HG02678 (cell line): ENCODE measurements around the gene FRY.

Experiments
- ATAC-seq: cut with Tn5 transposase; IDR thresholded peaks from one replicate; pipeline ENCODE4 v1.9.1; 2021; ENCODE audit warnings: mild to moderate bottlenecking, moderate library complexity; ENCODE audit not compliant: unreplicated experiment

Gene FRY

DNA sequence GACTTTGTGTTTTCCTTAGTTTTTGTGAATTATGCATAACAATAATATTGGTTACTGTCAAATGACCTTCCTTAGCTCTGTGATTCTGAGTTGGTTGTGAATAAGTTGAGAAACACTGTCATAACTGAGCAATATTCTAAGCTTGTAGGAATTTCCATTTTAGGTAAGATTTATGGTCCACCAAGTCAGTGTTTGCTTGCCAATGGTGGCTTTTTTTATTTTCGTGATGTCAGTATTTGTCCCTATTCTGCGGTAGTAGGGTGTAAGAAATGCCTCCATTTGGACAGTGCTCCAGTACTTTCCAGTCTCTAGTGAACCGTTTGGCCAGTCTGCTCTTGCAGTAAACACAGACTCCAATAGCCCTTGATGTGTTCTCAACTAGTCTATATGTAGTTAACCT lies 94.7 kb downstream of the FRY start:
- ATAC-seq = no peak

DNA sequence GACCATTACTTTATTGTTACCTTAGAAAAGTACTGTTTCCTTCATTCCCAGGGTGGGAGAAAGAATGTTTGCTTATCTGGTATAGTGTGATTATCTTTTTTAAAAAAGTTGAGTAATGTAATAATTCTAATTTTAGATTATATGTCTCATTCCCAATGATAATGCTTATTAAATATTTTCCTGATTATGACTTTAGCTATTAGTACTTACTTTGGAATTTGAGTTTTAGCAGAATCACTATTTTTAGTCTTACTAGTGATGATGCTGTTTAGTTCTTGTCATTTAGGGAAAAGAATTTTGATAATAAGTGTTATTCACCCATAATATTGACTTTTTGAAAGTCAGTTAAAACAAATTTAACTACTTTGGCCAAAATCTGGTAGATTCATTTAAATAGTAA lies 95.2 kb downstream of the FRY start:
- no peak for ATAC-seq

DNA sequence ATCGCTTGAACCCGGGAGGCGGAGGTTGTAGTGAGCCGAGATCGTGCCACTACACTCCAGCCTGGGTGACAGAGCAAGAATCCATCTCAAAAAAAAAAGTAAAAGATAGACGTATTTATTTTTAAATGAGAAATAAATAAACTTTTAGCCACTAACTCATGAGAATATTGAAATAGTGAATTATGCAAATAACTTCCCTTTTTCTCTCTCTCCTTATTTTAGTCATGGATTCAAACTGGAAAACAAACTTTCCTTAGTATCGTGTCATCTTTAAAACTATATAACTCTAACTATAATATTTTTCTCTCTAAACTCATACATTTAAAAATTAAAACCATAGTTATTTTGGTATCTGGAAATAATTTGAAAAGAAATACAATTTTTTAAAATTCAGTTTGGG lies 96.1 kb downstream of the FRY start:
- ATAC-seq = no peak

DNA sequence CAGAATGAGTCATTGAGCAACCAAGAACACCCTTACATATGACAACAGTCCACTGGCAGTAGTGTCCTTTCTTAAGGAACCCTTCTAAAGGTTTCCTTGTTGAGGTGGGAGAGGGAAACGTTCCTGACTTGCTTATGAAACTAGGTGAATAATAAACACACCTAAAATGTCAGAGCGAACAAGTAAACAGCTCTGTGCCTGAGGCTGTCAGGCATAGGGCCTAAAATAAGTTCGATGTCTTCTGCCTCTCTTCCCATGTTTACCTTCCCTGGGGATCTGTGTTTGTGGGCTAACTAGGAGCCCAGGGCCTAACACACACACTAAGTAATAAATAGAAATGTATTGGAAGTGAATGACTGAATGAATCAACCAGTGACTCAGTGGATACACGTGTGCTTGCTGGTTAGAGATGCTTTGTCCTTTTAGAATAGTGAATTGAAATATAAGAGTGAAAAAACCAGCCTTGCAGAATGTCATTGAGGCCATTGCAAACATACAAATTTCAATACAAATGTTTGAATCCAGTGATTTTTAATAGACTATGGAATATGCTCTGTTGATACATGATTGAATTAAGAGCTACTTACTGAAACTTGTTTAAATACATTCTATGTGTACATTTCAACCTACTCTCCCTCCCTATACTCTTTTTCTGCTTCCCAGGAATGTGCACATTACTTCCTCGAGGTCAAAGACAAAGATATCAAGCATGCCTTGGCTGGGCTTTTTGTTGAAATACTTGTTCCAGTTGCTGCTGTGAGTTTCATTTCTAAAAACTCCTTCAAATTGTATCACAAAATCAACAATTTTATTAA lies 102.9 kb downstream of the FRY start:
- no peak for ATAC-seq

DNA sequence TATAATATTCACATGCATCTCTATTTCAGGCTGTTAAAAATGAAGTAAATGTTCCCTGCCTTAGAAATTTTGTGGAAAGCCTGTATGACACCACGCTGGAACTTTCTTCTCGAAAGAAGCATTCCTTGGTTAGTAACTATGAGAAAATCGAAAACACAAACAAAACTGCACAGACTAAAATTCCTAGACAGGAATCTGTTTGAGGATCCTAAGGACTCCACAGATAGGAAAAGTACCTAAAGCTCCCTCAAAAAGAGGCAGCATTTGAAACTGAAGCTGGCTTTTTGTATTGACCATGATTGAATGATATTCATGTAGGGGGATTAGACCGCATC lies 103.4 kb downstream of the FRY start:
- no peak for ATAC-seq

DNA sequence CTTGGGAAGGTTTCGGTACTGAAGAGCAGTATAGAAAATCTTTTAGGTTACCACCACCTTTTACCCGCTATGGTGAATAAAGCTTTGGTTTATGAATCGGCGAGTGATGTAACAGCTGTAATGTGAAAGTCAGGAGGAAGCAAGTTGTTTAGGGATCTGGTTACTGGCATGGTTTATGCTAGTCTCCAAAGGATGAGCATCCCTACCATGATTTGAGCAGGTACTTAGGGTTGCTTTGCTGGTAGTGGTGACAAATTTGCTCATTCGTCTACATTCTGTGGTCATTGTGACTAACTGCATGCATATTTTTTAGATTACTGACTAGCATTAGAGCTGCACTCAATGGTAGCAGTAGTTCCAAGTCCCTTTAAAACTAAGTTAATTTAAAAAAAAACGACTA lies 104.1 kb downstream of the FRY start:
- ATAC-seq = no peak

DNA sequence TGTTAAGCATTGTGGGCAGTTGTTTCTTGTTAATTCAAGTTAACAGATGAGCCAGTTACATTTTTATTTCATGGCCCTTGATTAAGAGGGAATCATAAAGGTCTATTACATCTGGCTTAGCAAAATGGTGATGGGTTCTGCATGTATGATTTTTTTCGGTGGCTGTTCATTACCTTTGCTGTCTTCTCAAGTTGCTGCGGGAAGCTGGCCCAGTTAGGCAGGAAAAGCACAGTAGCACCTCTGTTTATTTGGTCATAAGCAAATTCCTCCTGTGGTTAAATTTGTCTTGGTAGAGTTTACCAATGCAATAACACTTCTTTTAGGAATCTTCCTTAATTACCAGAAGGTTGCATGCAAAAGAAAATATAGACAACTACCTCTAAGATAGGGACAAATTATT lies 104.5 kb downstream of the FRY start:
- no peak for ATAC-seq

DNA sequence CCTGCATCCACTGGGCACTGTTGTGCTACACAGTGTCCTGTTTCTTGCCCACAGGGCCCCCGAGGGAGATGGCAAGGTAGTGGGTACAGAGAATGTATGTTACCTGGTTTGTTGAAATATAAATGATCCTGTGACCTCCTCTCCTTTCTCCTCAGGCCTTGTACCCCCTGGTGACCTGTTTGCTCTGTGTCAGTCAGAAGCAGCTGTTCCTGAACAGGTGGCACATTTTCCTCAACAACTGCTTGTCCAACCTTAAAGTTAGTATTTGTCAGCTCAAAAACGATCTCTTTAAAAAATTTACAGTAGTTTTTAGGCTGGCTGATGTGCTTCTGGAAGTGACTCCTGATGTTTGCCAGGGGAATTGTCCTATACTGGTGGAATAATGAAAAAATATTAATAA lies 105.1 kb downstream of the FRY start:
- no peak for ATAC-seq

DNA sequence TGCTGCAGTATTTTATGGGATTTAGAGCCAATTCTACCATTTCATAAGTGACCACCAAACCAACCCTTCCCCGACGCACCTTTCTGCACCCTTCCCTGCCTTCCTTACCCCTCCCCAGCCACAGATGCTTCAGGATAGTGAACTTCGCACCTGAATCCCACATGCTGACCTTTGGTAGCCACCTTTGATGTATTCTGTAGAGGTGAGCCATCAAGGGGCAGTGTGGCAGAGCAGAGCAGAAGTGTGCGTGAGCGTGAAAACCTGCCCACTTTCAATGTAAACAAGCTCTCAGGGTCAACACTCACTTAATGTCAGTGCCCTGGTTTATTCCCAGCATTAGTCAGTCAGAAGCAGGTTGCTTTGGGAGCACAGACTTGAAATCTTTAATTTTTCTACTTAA lies 107.7 kb downstream of the FRY start:
- ATAC-seq = no peak

DNA sequence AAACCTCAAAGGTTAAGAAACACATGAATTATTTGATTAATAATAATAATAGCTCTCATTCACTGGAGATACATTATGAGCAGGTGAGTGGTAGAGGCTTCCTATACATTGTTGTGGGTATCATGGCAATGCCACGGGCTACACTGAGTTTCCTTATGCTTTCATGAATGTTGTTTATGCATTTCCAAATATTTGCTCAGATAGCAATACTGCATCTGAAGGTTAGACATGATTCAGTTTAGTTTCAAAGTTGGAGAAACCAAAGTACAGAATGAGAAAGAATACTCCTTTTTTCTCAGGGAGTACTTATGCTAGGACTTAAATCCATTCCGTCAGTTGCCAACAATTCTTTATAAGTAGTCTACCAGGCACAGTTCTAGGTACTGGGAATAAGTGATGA lies 108.5 kb downstream of the FRY start:
- no peak for ATAC-seq

DNA sequence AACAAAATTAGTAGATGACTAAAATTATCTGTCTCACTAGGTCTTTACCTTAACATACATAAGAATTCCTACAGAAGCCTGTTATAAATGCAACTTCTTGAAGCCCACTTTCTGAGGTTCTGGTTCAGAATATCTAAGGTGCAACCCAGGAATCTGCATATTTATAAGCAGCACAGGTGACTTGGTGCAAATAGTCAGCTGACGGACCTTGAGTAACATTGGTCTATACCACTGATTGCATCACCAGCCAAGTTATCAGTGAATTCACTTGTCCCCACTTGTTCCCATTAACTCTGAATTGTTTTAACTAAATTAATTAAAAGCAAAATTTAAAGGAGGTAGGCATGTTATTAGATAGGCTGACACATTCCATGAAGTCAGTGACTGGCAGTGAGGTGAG lies 109.9 kb downstream of the FRY start:
- ATAC-seq = no peak

DNA sequence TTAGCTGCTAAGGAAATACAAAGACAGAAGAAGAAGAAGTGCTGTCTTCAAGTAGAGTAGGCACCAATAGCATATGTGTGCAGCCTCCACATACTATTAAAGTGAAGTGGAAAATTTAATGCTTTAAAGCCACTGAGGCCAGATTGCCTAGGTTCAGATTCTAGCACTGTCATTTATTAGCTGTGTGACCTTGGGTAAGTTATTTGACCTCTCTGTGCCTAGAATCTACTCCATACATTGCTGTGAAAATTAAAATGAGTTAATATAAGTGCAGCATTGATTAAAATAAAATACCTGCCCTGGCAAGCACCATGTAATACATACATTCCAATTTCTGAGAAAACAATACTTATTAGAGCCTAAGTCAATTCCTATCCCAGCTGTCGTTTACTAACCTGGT lies 110.5 kb downstream of the FRY start:
- no peak for ATAC-seq

DNA sequence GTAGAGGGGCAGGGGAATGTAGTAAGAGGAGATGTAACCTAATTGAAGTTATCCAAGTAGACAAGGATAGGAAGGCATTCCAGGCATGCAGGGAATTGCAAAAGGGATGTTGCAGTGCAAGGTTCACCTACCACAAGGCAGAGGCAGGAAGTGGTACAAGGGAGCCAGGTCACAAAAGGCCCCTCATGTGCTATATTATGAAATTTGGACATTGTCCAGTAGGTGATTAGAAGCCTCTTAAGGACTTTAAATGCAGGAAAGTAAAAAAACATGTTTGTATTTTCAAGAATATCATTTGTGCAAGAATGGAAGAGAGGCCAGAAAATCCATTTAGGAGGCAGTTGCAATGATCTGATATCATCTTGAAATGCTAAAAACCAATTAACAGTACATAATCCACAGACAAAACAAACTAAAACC lies 111.4 kb downstream of the FRY start:
- no peak for ATAC-seq

DNA sequence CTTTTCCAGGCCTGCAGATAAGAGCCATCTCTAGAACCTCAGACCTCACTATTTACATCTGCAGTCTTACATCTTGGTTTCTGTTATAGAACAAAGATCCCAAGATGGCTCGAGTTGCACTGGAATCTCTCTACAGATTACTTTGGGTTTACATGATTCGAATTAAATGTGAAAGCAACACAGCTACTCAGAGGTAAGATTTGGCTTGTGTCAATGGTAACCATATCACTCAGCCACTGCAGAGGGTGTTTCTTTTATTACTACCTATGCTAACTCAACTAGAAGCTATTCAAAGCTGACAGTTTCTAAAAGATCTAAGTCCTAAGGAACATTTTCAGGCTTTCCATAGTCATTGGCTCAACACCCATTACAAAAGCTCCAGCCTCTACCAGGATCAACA lies 115.6 kb downstream of the FRY start:
- ATAC-seq = no peak

DNA sequence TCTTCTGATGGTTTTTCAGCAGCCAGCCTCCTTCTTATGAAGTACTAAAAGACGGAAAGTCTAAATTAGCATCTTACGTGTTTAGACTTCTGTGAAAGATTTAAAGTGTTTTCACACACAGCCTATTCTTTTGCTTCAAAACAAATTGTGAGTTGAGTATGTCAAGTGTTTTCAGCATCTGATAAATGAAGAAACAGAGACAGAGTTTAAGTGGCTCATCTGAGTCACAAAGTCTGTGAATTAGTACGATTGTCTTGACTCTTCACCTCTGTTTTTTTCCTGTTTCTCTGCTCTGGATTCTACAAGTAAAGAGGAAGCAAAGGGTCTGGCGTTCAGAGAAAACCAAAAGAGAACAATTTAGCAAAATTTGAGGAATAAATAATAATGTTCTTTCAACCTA lies 116.4 kb downstream of the FRY start:
- no peak for ATAC-seq

DNA sequence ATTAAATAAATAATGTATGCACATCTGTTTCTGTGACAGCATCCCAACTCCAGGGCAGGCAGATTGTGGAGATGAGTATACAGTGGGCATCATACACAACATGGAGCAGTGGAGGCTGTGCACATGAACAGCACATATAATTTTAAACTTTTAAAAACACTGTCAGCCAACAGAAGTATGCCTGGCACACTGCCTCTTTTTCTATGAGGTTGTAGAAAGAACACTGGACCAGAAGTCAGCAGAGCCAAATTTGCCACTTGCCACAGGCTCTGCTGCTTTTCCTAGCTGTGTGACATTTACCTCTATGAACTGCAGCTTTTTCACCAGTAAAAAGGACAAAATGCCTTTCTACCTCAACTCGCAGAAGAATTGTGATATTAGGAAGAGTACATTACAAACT lies 118.7 kb downstream of the FRY start:
- no peak for ATAC-seq

DNA sequence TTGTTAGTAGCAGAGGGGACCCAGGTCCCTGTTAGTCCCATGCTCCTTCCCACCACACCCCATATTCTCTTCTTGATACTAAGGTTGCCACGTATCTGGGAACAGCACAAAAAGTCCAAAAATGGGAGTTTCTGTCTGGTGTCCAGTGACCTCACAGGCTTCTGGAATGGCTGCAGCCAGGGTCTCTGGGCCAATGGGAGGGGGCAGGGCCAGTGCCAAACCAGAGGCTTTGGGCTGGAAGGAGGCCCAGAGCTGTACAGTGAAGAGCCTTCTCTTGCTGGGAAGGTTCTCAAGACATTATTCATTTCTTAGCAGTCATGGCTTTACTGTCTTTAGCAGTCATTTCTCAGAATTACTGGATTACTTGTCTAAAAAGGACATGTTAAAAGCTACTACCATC lies 119.2 kb downstream of the FRY start:
- no peak for ATAC-seq

DNA sequence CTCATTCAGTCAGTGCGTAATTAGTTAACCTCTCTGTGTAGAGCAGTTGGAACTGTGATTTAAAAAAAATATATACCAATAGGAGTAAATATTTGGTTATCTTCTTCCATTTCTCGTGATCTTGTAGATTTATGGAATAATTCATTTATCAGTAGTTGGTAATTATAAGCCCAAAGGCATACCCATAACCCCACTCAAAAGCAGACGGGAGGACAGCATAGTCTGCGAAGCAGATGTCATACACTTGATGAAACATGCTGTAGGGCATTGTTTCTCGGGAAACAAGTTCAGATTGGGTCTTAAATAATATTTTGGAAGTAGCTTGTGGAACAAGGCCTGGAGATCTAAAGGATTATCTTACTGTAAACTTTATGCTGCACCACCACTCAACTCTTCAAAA lies 119.7 kb downstream of the FRY start:
- no peak for ATAC-seq

DNA sequence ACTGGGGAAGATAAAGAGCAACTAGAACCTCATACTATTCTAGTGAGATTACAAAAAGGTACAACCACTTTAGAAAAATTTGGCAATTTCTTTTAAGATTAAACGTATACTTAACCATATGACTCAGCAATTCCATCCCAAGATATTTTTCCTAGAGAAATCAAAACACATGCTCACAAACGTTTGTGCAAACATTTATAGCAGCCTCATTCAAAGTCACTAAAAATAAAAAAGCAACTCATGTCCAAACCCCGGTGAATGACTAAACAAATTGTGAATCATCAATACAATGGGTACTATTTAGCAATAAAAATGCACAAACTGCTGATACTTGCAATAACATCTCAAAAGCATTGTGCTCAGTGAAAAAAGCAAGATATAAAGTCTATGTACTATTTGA lies 121.5 kb downstream of the FRY start:
- no peak for ATAC-seq

DNA sequence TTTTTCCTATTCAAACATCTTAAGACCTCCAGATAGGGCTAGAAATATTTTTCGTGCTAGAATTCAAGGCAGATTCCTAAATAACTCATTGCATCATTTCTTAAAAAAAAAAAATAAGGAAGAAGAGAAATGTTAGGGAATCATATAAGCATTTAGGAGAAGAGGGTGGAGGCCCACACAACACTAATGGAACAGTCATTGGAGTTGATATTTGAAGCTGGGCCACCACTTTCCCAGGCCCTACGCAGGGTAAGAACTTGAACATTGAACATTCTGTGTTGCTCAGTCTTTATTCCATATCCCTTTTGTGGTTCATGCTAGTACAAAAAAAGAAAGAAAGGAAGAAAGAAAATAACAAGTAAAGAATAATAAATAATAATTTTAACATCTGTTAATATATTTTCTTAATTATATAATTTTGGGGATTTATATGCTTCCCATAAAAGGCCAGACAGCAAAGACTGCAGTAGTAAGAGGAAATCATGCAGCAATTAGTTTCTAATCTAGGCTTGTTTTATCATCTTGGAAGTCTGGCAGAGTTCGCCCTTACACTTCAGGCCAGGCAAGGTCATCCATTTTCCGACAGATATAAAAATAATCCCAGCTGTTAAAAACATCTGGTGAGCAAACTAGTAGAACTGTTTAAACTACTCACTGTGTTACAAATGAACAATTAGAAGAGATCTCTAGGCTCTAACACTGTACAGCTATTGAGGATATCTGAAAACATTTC lies 127.7 kb downstream of the FRY start:
- no peak for ATAC-seq

DNA sequence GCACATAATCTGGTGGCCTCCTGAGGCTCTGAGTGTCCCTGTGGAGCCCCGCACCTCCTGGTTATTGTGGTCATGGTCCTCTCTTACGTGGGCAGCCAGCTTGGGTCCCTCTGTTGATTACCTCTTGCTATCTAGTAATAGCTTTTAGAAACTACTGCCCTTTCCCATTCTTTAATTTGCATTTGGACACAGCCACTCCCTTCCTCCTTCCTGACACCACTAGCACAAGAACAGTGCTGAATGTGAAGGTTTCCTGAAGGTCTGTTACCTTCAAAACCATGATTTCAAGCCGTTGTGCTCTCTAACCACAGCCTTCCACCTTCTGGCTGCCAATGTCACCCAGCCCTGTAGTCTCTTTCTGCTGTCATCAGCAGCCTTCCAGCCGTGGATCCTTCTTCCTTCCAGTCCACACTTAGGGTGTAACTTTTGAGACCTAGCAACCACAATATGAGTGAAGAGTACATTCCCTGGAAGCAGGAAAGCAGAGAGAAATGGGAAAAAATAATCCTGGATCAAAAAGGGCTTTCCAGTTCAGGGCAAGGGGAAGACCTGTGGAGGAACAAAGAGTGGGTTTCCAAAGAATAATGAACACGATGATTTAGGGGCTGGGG lies 130.9 kb downstream of the FRY start:
- no peak for ATAC-seq

DNA sequence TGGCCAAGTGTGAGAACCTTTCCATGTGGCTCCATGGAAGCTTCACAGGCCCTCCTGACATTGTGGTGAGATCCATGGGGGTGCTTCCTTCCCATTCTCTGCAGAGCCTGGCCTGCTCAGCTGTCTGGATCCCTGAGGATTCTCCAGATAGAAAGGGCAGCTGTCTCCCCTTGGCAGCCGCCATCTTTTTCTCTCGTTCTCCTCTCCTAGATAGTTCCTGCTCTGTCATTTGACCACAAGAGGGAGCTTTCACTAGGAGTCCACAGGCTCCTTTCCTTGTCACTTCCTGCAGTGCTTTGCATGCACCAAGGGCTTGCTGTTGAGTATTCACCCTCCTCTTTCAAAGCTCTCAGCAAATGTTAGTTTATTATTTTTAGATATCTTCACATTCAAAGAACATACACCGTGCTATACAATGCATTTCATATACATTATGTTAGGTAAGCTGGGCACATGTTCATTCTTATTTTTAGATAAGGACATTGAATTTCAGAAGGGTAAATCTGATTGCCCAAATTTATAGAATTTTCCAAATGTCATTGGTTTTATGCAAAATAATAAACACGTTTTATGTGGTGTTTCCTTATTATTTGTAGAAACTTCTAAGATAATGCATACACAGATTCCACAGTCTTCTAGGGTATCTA lies 133.2 kb downstream of the FRY start:
- no peak for ATAC-seq
